H1 (cell line): ENCODE results near the gene NRXN3. TPM values are rescaled to one million over a fixed set of nuclear protein-coding genes. Genes with fewer than 3 reads are reported as not detected.

Source experiments
- CTCF ChIA-PET: fragments of 300-600 bp; sonication (Branson Sonifier 250); formaldehyde crosslinking; loops from one replicate; lab custom pipeline; 2021; ENCODE audit not compliant: partially characterized antibody; lab: Charles Lee
- POLR2A ChIA-PET: fragments of 300-600 bp; sonication (Branson Sonifier 250); formaldehyde crosslinking; loops from one replicate; lab custom pipeline; 2021; ENCODE audit warnings: inconsistent platforms; ENCODE audit not compliant: partially characterized antibody; lab: Charles Lee
- DNase-seq, 2 experiments: peaks; one replicate each; pipeline versions ENCODE4 v3.0.0 to v3.0.0-alpha.2; 2010 to 2022; ENCODE audit warnings: low spot score in 2 of 2, low read depth in 1 of 2, mixed read lengths in 1 of 2
- FAIRE-seq: peaks from 2 replicates; lab custom pipeline; 2011; peaks lifted over from hg19 to GRCh38; lab: Jason Lieb, UNC
- H2AFZ ChIP-seq: 2 replicates; pipeline ENCODE4 v1.8.1; 2012; ENCODE audit warnings: low read length, inconsistent platforms
- H2AK5ac ChIP-seq: 2 replicates; pipeline ENCODE4 v1.6.1; 2013; ENCODE audit warnings: low read depth, low read length
- H2BK120ac ChIP-seq: replicated peaks from 2 replicates; pipeline ENCODE3; 2013; ENCODE audit warnings: low read depth, low read length, inconsistent platforms
- H2BK12ac ChIP-seq: 2 replicates; pipeline ENCODE4 v1.6.1; 2013; ENCODE audit warnings: low read depth, low read length
- H2BK15ac ChIP-seq: 2 replicates; pipeline ENCODE4 v1.6.1; 2013; ENCODE audit warnings: low read length
- H2BK20ac ChIP-seq: 2 replicates; pipeline ENCODE4 v1.6.1; 2013; ENCODE audit warnings: low read length
- H2BK5ac ChIP-seq: 2 replicates; pipeline ENCODE4 v1.6.1; 2013; ENCODE audit warnings: low read depth, low read length
- H3K14ac ChIP-seq: 2 replicates; pipeline ENCODE4 v1.6.1; 2013; ENCODE audit warnings: inconsistent platforms; ENCODE audit not compliant: insufficient read length
- H3K18ac ChIP-seq: 2 replicates; pipeline ENCODE4 v1.6.1; 2013; ENCODE audit warnings: low read length; ENCODE audit errors: extremely low read depth
- H3K23ac ChIP-seq: 2 replicates; pipeline ENCODE4 v1.6.1; 2013; ENCODE audit warnings: inconsistent platforms; ENCODE audit not compliant: insufficient read length
- H3K23me2 ChIP-seq: 2 replicates; pipeline ENCODE4 v1.6.1; 2013; ENCODE audit warnings: low read depth, low read length
- H3K27ac ChIP-seq: 2 replicates; pipeline ENCODE4 v1.6.1; 2011; ENCODE audit warnings: low read depth, low read length, inconsistent platforms
- H3K27me3 ChIP-seq, 4 experiments: replicated peaks in 1 of 4; 1 replicate in 1 of 4; 2 replicates in 3 of 4; pipeline versions ENCODE4 v1.6.1 to v1.8.1; 2011 to 2013; ENCODE audit warnings: low read length in 3 of 4, mild to moderate bottlenecking in 3 of 4, inconsistent platforms in 2 of 4, mixed read lengths in 2 of 4, moderate library complexity in 1 of 4; ENCODE audit not compliant: control insufficient read depth in 3 of 4, insufficient read depth in 3 of 4; ENCODE audit errors: extremely low read depth in 1 of 4
- H3K36me3 ChIP-seq, 4 experiments: 2 replicates each; pipeline versions ENCODE4 v1.6.1 to v1.8.1; 2011 to 2013; ENCODE audit warnings: mild to moderate bottlenecking in 4 of 4, low read length in 3 of 4, moderate library complexity in 2 of 4, control low read depth in 1 of 4, inconsistent platforms in 1 of 4; ENCODE audit not compliant: insufficient read depth in 4 of 4, control insufficient read depth in 2 of 4
- H3K4ac ChIP-seq: replicated peaks from 2 replicates; pipeline ENCODE3; 2013; ENCODE audit warnings: low read length, low read depth, mixed read lengths, inconsistent platforms; ENCODE audit not compliant: insufficient read length
- H3K4me1 ChIP-seq, 4 experiments: replicated peaks in 1 of 4; 1 replicate in 1 of 4; 2 replicates in 3 of 4; pipeline versions ENCODE4 v1.6.1 to v1.8.1; 2011 to 2013; ENCODE audit warnings: low read length in 3 of 4, inconsistent platforms in 2 of 4, mixed read lengths in 1 of 4; ENCODE audit not compliant: insufficient read depth in 4 of 4, control insufficient read depth in 3 of 4
- H3K4me2 ChIP-seq, 2 experiments: 2 replicates each; pipeline versions ENCODE4 v1.6.1 to v1.8.1; 2011 to 2013; ENCODE audit warnings: low read depth in 2 of 2, low read length in 2 of 2, control low read depth in 1 of 2, inconsistent platforms in 1 of 2, mild to moderate bottlenecking in 1 of 2; ENCODE audit not compliant: insufficient read depth in 1 of 2
- H3K4me3 ChIP-seq, 4 experiments: fragments of 200-600, 300-600 bp in 1 of 4; sonication (generic), shearing (Covaris generic), sonication (Bioruptor Twin) in 1 of 4; 2 replicates each; pipeline versions ENCODE4 v1.5.1 to v1.8.1; 2011 to 2016; ENCODE audit warnings: low read length in 4 of 4, low read depth in 3 of 4, control low read depth in 2 of 4, inconsistent platforms in 2 of 4, mild to moderate bottlenecking in 2 of 4, mixed read lengths in 1 of 4, moderate library complexity in 1 of 4; ENCODE audit not compliant: insufficient read depth in 2 of 4; ENCODE audit errors: extremely low read depth in 1 of 4
- H3K56ac ChIP-seq: replicated peaks from 2 replicates; pipeline ENCODE3; 2013; ENCODE audit warnings: low read depth, mild to moderate bottlenecking, mixed read lengths, low read length, inconsistent platforms; ENCODE audit not compliant: insufficient read length
- H3K79me1 ChIP-seq: 2 replicates; pipeline ENCODE4 v1.6.1; 2013; ENCODE audit warnings: low read depth, low read length, control low read depth
- H3K79me2 ChIP-seq, 2 experiments: 2 replicates each; pipeline versions ENCODE4 v1.6.1 to v1.8.1; 2012 to 2013; ENCODE audit warnings: low read length in 2 of 2, mild to moderate bottlenecking in 2 of 2, inconsistent platforms in 1 of 2; ENCODE audit not compliant: insufficient read depth in 2 of 2, control insufficient read depth in 1 of 2
- H3K9ac ChIP-seq, 4 experiments: replicated peaks in 1 of 4; 1 replicate in 1 of 4; 2 replicates in 3 of 4; pipeline versions ENCODE4 v1.6.1 to v1.8.1; 2011 to 2013; ENCODE audit warnings: low read depth in 3 of 4, low read length in 3 of 4, control low read depth in 2 of 4, mild to moderate bottlenecking in 2 of 4, moderate library complexity in 2 of 4, inconsistent platforms in 1 of 4; ENCODE audit errors: extremely low read depth in 1 of 4
- H3K9me3 ChIP-seq, 2 experiments: 2 replicates each; pipeline versions ENCODE4 v1.6.1 to v1.8.1; 2012 to 2013; ENCODE audit warnings: mild to moderate bottlenecking in 2 of 2, moderate library complexity in 2 of 2, control low read depth in 1 of 2, inconsistent platforms in 1 of 2, low read depth in 1 of 2, low read length in 1 of 2, mixed read lengths in 1 of 2; ENCODE audit not compliant: insufficient read depth in 2 of 2
- H4K20me1 ChIP-seq, 2 experiments: replicated peaks in 1 of 2; 2 replicates each; pipeline versions ENCODE3 to v1.8.1; 2011 to 2013; ENCODE audit warnings: inconsistent platforms in 2 of 2, low read length in 2 of 2, mild to moderate bottlenecking in 1 of 2; ENCODE audit not compliant: insufficient read depth in 2 of 2, control insufficient read depth in 1 of 2
- H4K5ac ChIP-seq: 2 replicates; pipeline ENCODE4 v1.6.1; 2013; ENCODE audit warnings: low read length, low read depth, mixed read lengths, inconsistent platforms; ENCODE audit not compliant: insufficient read length
- H4K8ac ChIP-seq: 2 replicates; pipeline ENCODE4 v1.8.0; 2013; ENCODE audit warnings: mild to moderate bottlenecking, moderate library complexity, low read length, inconsistent platforms; ENCODE audit not compliant: insufficient read depth; ENCODE audit errors: extremely low read depth
- H4K91ac ChIP-seq: replicated peaks from 2 replicates; pipeline ENCODE3; 2013; ENCODE audit warnings: low read length, mixed read lengths, inconsistent platforms; ENCODE audit not compliant: insufficient read length
- RBBP5 ChIP-seq: IDR thresholded peaks from 2 replicates; pipeline ENCODE4 v1.7.1; 2012; ENCODE audit warnings: low read depth, mild to moderate bottlenecking, inconsistent platforms, low read length, moderate library complexity, borderline replicate concordance
- WGBS, 2 experiments: shearing (Covaris generic) in 1 of 2; methylation state at CpG; one replicate each; pipeline versions ENCODE4 v1.1.6 to v1.1.7; 2013 to 2015; ENCODE audit warnings: low lambda C conversion rate in 2 of 2, mixed read lengths in 2 of 2, inconsistent platforms in 1 of 2, low coverage in 1 of 2, missing lambda C conversion rate in 1 of 2; ENCODE audit not compliant: insufficient replicate concordance in 2 of 2, insufficient coverage in 1 of 2, insufficient read length in 1 of 2; ENCODE audit errors: extremely low coverage in 1 of 2, missing lambda C conversion rate in 1 of 2; 5-methylcytosine and 5-hydroxymethylcytosine counted together
- polyA plus RNA-seq, 7 experiments: library from polyadenylated mRNA; depleted of rRNA in 3 of 7; stranded (reverse) in 5 of 7; unstranded in 2 of 7; fragments of >200 nt in 5 of 7; fragments of 200-250 nt in 2 of 7; gene quantifications; 1 replicate in 5 of 7; 2 replicates in 1 of 7; 4 replicates in 1 of 7; pipeline versions ENCODE4 v1.2.1 to v1.2.3, GENCODE V29; 2011 to 2013; ENCODE audit warnings: missing spikeins in 2 of 7, mixed read lengths in 2 of 7
- total RNA-seq: library from RNA; stranded (reverse); fragmentation: NEBNext Ultra II Directional; extraction: Animal tissue kit (Norgen Biotek cat#: 25700); gene quantifications from 2 replicates; pipeline ENCODE4 v1.2.1, GENCODE V29; 2021

NRXN3 gene
- total and polyA plus RNA-seq, 2 of the 8 experiments (the other 6 are each of a cell fraction or from before 2014, with no cell fraction given), result 2.6 to 4.1 TPM

DNA sequence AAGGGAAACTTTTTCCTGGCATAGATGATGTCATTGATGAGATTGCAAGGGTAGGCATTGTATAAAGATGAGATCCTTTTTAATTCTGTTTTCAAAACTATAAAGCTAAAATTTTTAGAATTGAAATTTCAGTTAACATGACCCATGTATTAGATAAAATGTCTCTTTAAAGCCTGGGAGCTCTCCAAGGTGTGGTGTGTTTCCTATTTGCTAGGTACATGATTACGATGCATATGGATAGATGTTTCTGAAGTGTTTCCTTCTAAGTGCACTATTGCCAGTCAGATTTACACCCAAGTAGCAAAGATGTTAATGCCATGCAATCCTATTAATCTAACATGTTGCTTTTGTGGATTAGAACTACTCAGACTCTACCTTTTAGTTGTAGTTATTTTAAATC is 1206.4 kb downstream of the NRXN3 start:
- Histone ChIP-seq H2BK120ac (no peak overlapping the region), H2BK20ac (no peak overlapping the region), H3K4me3 (no peak overlapping the region), H4K5ac (no peak overlapping the region), H3K27me3 (no peaks in the 10 kb centered on the region), H4K91ac (no peak overlapping the region), H3K4me1 (peaks cover 4 to 26% (median 18%) of the 10 kb centered on the region in 4 experiments; a peak in 5 of 7 replicates), H3K27ac (no peak overlapping the region), H3K9ac (no peak overlapping the region), H3K36me3 (no peaks in the 10 kb centered on the region), H2BK15ac (no peak overlapping the region), H3K23me2 (no peaks in the 10 kb centered on the region; the same call in none of the 2 replicates), H3K9me3 (no peaks in the 10 kb centered on the region), H3K4ac (peak overlapping the region; percentile 54), H3K79me2 (no peaks in the 10 kb centered on the region), H2BK5ac (peak overlapping the region; percentile 22; the same call in 1 of the 2 replicates), H4K8ac (no peak overlapping the region), H3K56ac (no peak overlapping the region), H3K23ac (no peak overlapping the region), H4K20me1 (no peaks in the 10 kb centered on the region), H3K79me1 (no peaks in the 10 kb centered on the region), H2AK5ac (no peak overlapping the region), H3K14ac (no peak overlapping the region), H2AFZ (no peak overlapping the region), H3K18ac (no peak overlapping the region), H2BK12ac (no peak overlapping the region), H3K4me2 (no peak overlapping the region)
- ChIA-PET CTCF (interaction anchor here (0.7 to 1.5 kb wide), 3 partner anchors 8 to 102 kb away, joined by 3 to 6 read pairs (median 3); no protein-coding TSS in a partner anchor), POLR2A (no interaction called here)
- no peak for DNase-seq
- TF ChIP-seq RBBP5, result no peak
- 84% methylated on average over 1 of the region's 1 CpG; no CpG with 5 or more reads in 1 of the 2 experiments for WGBS, 2 experiments
- no peak for FAIRE-seq
